ENCODE results near the gene GTF3C5.

GRCh38 chr9:133059623-133060022 lies 28.8 kb downstream of the GTF3C5 start:
- TF ChIP-seq CTCF (conservative IDR thresholded peaks at IDR 0.05 in 1 of 2, IDR thresholded peaks at IDR 0.05 in 1 of 2; ENCODE audit: low read depth in 1 of 2, low read length in 2 of 2) (no peak), EZH2 (IDR thresholded peaks at IDR 0.05; ENCODE audit: low read length, missing control alignments) (no peak)
